Neuronal stem cell (in vitro differentiated cells): Measurements from ENCODE around the gene SLC7A6.

Source experiments
- DNase-seq: peaks from one replicate; pipeline ENCODE4 v3.0.0-alpha.2; 2013; ENCODE audit warnings: low spot score
- H2AFZ ChIP-seq: one replicate; pipeline ENCODE4 v1.6.1; 2013; ENCODE audit warnings: mild to moderate bottlenecking, low read length, inconsistent platforms
- H2AK5ac ChIP-seq: 2 replicates; pipeline ENCODE4 v1.6.1; 2013; ENCODE audit warnings: low read depth, mild to moderate bottlenecking, inconsistent platforms, low read length, moderate library complexity, mixed read lengths
- H2BK120ac ChIP-seq: 2 replicates; pipeline ENCODE4 v1.6.1; 2013; ENCODE audit warnings: low read depth, mild to moderate bottlenecking, inconsistent platforms, low read length, moderate library complexity, mixed read lengths
- H2BK12ac ChIP-seq: one replicate; pipeline ENCODE4 v1.6.1; 2013; ENCODE audit warnings: low read length, inconsistent platforms
- H2BK15ac ChIP-seq: 2 replicates; pipeline ENCODE4 v1.6.1; 2013; ENCODE audit warnings: mild to moderate bottlenecking, low read length, inconsistent platforms, mixed read lengths
- H2BK5ac ChIP-seq: one replicate; pipeline ENCODE4 v1.6.1; 2013; ENCODE audit warnings: inconsistent platforms, mild to moderate bottlenecking, low read length, moderate library complexity
- H3K14ac ChIP-seq: one replicate; pipeline ENCODE4 v1.6.1; 2013; ENCODE audit warnings: low read length, inconsistent platforms
- H3K18ac ChIP-seq: 2 replicates; pipeline ENCODE4 v1.6.1; 2013; ENCODE audit warnings: low read length, inconsistent platforms
- H3K23ac ChIP-seq: 2 replicates; pipeline ENCODE4 v1.6.1; 2013; ENCODE audit warnings: low read depth, mild to moderate bottlenecking, mixed read lengths, low read length, inconsistent platforms; ENCODE audit not compliant: poor library complexity
- H3K27ac ChIP-seq: replicated peaks from 3 replicates; pipeline ENCODE4 v1.5.1; 2013; ENCODE audit warnings: low read length, inconsistent platforms
- H3K27me3 ChIP-seq, 3 experiments: 2 replicates each; pipeline ENCODE4 v1.6.1; 2013; ENCODE audit warnings: low read length in 3 of 3, mild to moderate bottlenecking in 2 of 3, inconsistent platforms in 1 of 3, low read depth in 1 of 3, mixed read lengths in 1 of 3, moderate library complexity in 1 of 3; ENCODE audit not compliant: control insufficient read depth in 3 of 3, insufficient read depth in 3 of 3
- H3K36me3 ChIP-seq, 2 donors: replicated peaks in 1 of 2; 2 replicates each; pipeline ENCODE4 v1.6.1; 2013; ENCODE audit warnings: low read length in 2 of 2; ENCODE audit not compliant: control insufficient read depth in 2 of 2, insufficient read depth in 2 of 2
- H3K4ac ChIP-seq: 2 replicates; pipeline ENCODE4 v1.6.1; 2013; ENCODE audit warnings: inconsistent platforms, mild to moderate bottlenecking, low read length, moderate library complexity
- H3K4me1 ChIP-seq, 2 donors: 1 replicate in 1 of 2; 2 replicates in 1 of 2; pipeline ENCODE4 v1.6.1; 2013; ENCODE audit warnings: low read length in 2 of 2, low read depth in 1 of 2; ENCODE audit not compliant: control insufficient read depth in 2 of 2, insufficient read depth in 1 of 2
- H3K4me2 ChIP-seq: one replicate; pipeline ENCODE4 v1.6.1; 2013; ENCODE audit warnings: mild to moderate bottlenecking, low read length, inconsistent platforms; ENCODE audit not compliant: insufficient read depth, poor library complexity, severe bottlenecking
- H3K4me3 ChIP-seq, 2 donors: 2 replicates each; pipeline ENCODE4 v1.5.1; 2013; ENCODE audit warnings: low read length in 2 of 2, mild to moderate bottlenecking in 2 of 2, inconsistent platforms in 1 of 2, moderate library complexity in 1 of 2
- H3K79me1 ChIP-seq: one replicate; pipeline ENCODE4 v1.6.1; 2013; ENCODE audit warnings: low read depth, mild to moderate bottlenecking, inconsistent platforms, low read length, moderate library complexity
- H3K9ac ChIP-seq: one replicate; pipeline ENCODE4 v1.6.1; 2013; ENCODE audit warnings: mild to moderate bottlenecking, low read depth, low read length, inconsistent platforms; ENCODE audit not compliant: poor library complexity
- H3K9me3 ChIP-seq, 2 donors: replicated peaks in 1 of 2; 2 replicates each; pipeline versions ENCODE3 to v1.6.1; 2013; ENCODE audit warnings: low read length in 2 of 2, mild to moderate bottlenecking in 2 of 2, inconsistent platforms in 1 of 2, low read depth in 1 of 2, mixed read lengths in 1 of 2, moderate library complexity in 1 of 2; ENCODE audit not compliant: control insufficient read depth in 2 of 2, insufficient read depth in 1 of 2
- H4K8ac ChIP-seq: one replicate; pipeline ENCODE4 v1.6.1; 2013; ENCODE audit warnings: low read depth, mild to moderate bottlenecking, inconsistent platforms, low read length, moderate library complexity
- H4K91ac ChIP-seq: one replicate; pipeline ENCODE4 v1.6.1; 2013; ENCODE audit warnings: low read length, low read depth, mild to moderate bottlenecking, inconsistent platforms; ENCODE audit not compliant: poor library complexity
- WGBS, 2 donors: extraction: QIAGEN DNeasy Blood & Tissue Kit; methylation state at CpG; one replicate each; pipeline ENCODE4 v1.1.7; 2013; ENCODE audit warnings: missing lambda C conversion rate in 2 of 2, mixed read lengths in 1 of 2; ENCODE audit not compliant: insufficient read length in 2 of 2, insufficient replicate concordance in 1 of 2; ENCODE audit errors: extremely low coverage in 2 of 2; 5-methylcytosine and 5-hydroxymethylcytosine counted together

The SLC7A6 gene

GRCh38 chr16:68313116-68313515 lies 48.8 kb downstream of the SLC7A6 start:
- no peak overlapping the region for H2AFZ ChIP-seq
- H3K9me3 ChIP-seq: no peaks in the 10 kb centered on the region
- no peak overlapping the region for H3K14ac ChIP-seq
- peaks cover 11 to 64% of the 10 kb centered on the region in 2 donors for H3K36me3 ChIP-seq
- H4K8ac ChIP-seq: no peak overlapping the region
- no peak overlapping the region for H3K4ac ChIP-seq
- no peak overlapping the region for H2BK15ac ChIP-seq
- no peak overlapping the region for H3K9ac ChIP-seq
- no peak overlapping the region for H3K4me2 ChIP-seq
- H2BK5ac ChIP-seq: no peak overlapping the region
- H2BK12ac ChIP-seq: no peak overlapping the region
- no peak for DNase-seq
- H2BK120ac ChIP-seq: no peak overlapping the region
- no peaks in the 10 kb centered on the region for H3K27me3 ChIP-seq
- no peak overlapping the region for H3K27ac ChIP-seq
- H3K79me1 ChIP-seq: peaks cover 6% of the 10 kb centered on the region
- H3K23ac ChIP-seq: no peak overlapping the region
- H4K91ac ChIP-seq: no peak overlapping the region
- H3K4me1 ChIP-seq: peaks cover 6 to 7% of the 10 kb centered on the region in 2 donors
- WGBS, 2 donors: no CpG with 5 or more reads among the region's 4 CpGs
- no peak overlapping the region for H3K18ac ChIP-seq
- no peak overlapping the region for H3K4me3 ChIP-seq
- H2AK5ac ChIP-seq: no peak overlapping the region

- no peaks in the 10 kb centered on the region for H3K4me1 ChIP-seq
- H3K9ac ChIP-seq: no peak overlapping the region
- no peak for DNase-seq
- no peak overlapping the region for H3K23ac ChIP-seq
- H2BK5ac ChIP-seq: no peak overlapping the region
- no peak overlapping the region for H3K27ac ChIP-seq
- peaks cover 27 to 87% of the 10 kb centered on the region in 2 donors for H3K36me3 ChIP-seq
- no peak overlapping the region for H2BK15ac ChIP-seq
- H3K4me2 ChIP-seq: no peak overlapping the region
- H2BK12ac ChIP-seq: no peak overlapping the region
- H4K91ac ChIP-seq: no peak overlapping the region
- no peak overlapping the region for H3K18ac ChIP-seq
- H2AK5ac ChIP-seq: no peak overlapping the region
- no peaks in the 10 kb centered on the region for H3K27me3 ChIP-seq
- H2AFZ ChIP-seq: no peak overlapping the region
- no peak overlapping the region for H2BK120ac ChIP-seq
- no CpG with 5 or more reads among the region's 6 CpGs for WGBS, 2 donors
- H4K8ac ChIP-seq: no peak overlapping the region
- H3K4me3 ChIP-seq: no peak overlapping the region
- no peaks in the 10 kb centered on the region for H3K9me3 ChIP-seq
- no peak overlapping the region for H3K14ac ChIP-seq
- H3K79me1 ChIP-seq: peaks cover 2% of the 10 kb centered on the region
- no peak overlapping the region for H3K4ac ChIP-seq
Measured at GRCh38 chr16:68319185-68319908, 55.0 kb downstream of the SLC7A6 start.

GRCh38 chr16:68324336-68324735 lies 60.0 kb downstream of the SLC7A6 start:
- H2AK5ac ChIP-seq: no peak overlapping the region
- H3K36me3 ChIP-seq: peaks cover 20 to 84% of the 10 kb centered on the region in 2 donors
- no peak overlapping the region for H3K14ac ChIP-seq
- no peak overlapping the region for H3K27ac ChIP-seq
- no peak for DNase-seq
- no peak overlapping the region for H3K4ac ChIP-seq
- no peak overlapping the region for H3K18ac ChIP-seq
- H3K4me2 ChIP-seq: no peak overlapping the region
- H3K9ac ChIP-seq: no peak overlapping the region
- no peaks in the 10 kb centered on the region for H3K79me1 ChIP-seq
- H2BK12ac ChIP-seq: no peak overlapping the region
- whole genome bisulfite sequencing, 2 donors: no CpG with 5 or more reads among the region's 5 CpGs
- H3K9me3 ChIP-seq: no peaks in the 10 kb centered on the region
- H2BK120ac ChIP-seq: no peak overlapping the region
- H3K23ac ChIP-seq: no peak overlapping the region
- H2AFZ ChIP-seq: no peak overlapping the region
- H3K4me3 ChIP-seq: no peak overlapping the region
- H4K91ac ChIP-seq: no peak overlapping the region
- no peaks in the 10 kb centered on the region for H3K4me1 ChIP-seq
- H4K8ac ChIP-seq: no peak overlapping the region
- H2BK5ac ChIP-seq: no peak overlapping the region
- no peaks in the 10 kb centered on the region for H3K27me3 ChIP-seq
- no peak overlapping the region for H2BK15ac ChIP-seq

GRCh38 chr16:68324780-68325357 lies 60.5 kb downstream of the SLC7A6 start:
- peaks cover 21 to 84% of the 10 kb centered on the region in 2 donors for H3K36me3 ChIP-seq
- WGBS, 2 donors: no CpG with 5 or more reads among the region's 8 CpGs
- no peak overlapping the region for H2BK5ac ChIP-seq
- no peak overlapping the region for H2BK15ac ChIP-seq
- no peak overlapping the region for H3K9ac ChIP-seq
- no peak overlapping the region for H2BK120ac ChIP-seq
- no peaks in the 10 kb centered on the region for H3K79me1 ChIP-seq
- H2AK5ac ChIP-seq: no peak overlapping the region
- H2AFZ ChIP-seq: no peak overlapping the region
- H4K91ac ChIP-seq: no peak overlapping the region
- no peak overlapping the region for H3K27ac ChIP-seq
- H3K18ac ChIP-seq: no peak overlapping the region
- H3K4me2 ChIP-seq: no peak overlapping the region
- H3K4ac ChIP-seq: no peak overlapping the region
- no peak overlapping the region for H3K14ac ChIP-seq
- DNase-seq: no peak
- no peaks in the 10 kb centered on the region for H3K27me3 ChIP-seq
- H3K23ac ChIP-seq: no peak overlapping the region
- no peaks in the 10 kb centered on the region for H3K4me1 ChIP-seq
- no peak overlapping the region for H3K4me3 ChIP-seq
- no peak overlapping the region for H2BK12ac ChIP-seq
- H4K8ac ChIP-seq: no peak overlapping the region
- H3K9me3 ChIP-seq: no peaks in the 10 kb centered on the region
